ENCODE results near the gene SPTBN1. TPM values are rescaled to one million over a fixed set of nuclear protein-coding genes. Genes with fewer than 3 reads are reported as not detected.

SPTBN1 gene
- total RNA-seq, 1 donor from 2014 or later, result 217 TPM

GRCh38 chr2:54608224-54608623 is 152.1 kb downstream of the SPTBN1 start:
- no peak for DNase-seq (ENCODE audit: low read depth, low spot score)
- Mint-ChIP-seq H3K4me3 (peak overlapping the region; percentile 1), H3K27me3 (ENCODE audit: low read depth) (no peaks in the 10 kb centered on the region), H3K9me3 (peaks cover 4% of the 10 kb centered on the region), H3K36me3 (ENCODE audit: low read depth) (peaks cover 23% of the 10 kb centered on the region), H3K27ac (ENCODE audit: unreplicated experiment) (no peak overlapping the region), H3K4me1 (peaks cover 76% of the 10 kb centered on the region)
- no peak for TF ChIP-seq CTCF (conservative IDR thresholded peaks at IDR 0.05)

GRCh38 chr2:54609241-54609640 is 153.1 kb downstream of the SPTBN1 start:
- H3K4me1 Mint-ChIP-seq, result peaks cover 77% of the 10 kb centered on the region
- no peak overlapping the region for H3K4me3 Mint-ChIP-seq
- DNase-seq (ENCODE audit: low read depth, low spot score), result no peak
- no peak for TF ChIP-seq CTCF (conservative IDR thresholded peaks at IDR 0.05)
- no peaks in the 10 kb centered on the region for H3K27me3 Mint-ChIP-seq (ENCODE audit: low read depth)
- peaks cover 4% of the 10 kb centered on the region for H3K9me3 Mint-ChIP-seq
- H3K27ac Mint-ChIP-seq (ENCODE audit: unreplicated experiment), result no peak overlapping the region
- H3K36me3 Mint-ChIP-seq (ENCODE audit: low read depth), result peaks cover 23% of the 10 kb centered on the region

- peaks cover 4% of the 10 kb centered on the region for H3K9me3 Mint-ChIP-seq
These were observed 153.5 kb downstream of the SPTBN1 start for GRCh38 chr2:54609647-54610046.

GRCh38 chr2:54610700-54611099 is 154.6 kb downstream of the SPTBN1 start:
- TF ChIP-seq CTCF (conservative IDR thresholded peaks at IDR 0.05), result no peak
- peaks cover 23% of the 10 kb centered on the region for H3K36me3 Mint-ChIP-seq (ENCODE audit: low read depth)
- H3K27ac Mint-ChIP-seq (ENCODE audit: unreplicated experiment), result no peak overlapping the region
- H3K27me3 Mint-ChIP-seq (ENCODE audit: low read depth), result no peaks in the 10 kb centered on the region
- peaks cover 4% of the 10 kb centered on the region for H3K9me3 Mint-ChIP-seq
- H3K4me1 Mint-ChIP-seq, result peaks cover 65% of the 10 kb centered on the region
- DNase-seq (ENCODE audit: low read depth, low spot score), result no peak
- no peak overlapping the region for H3K4me3 Mint-ChIP-seq

More at GRCh38 chr2:54609647-54610046, 153.5 kb downstream of the SPTBN1 start:
- Mint-ChIP-seq H3K4me1 (peaks cover 75% of the 10 kb centered on the region), H3K36me3 (ENCODE audit: low read depth) (peaks cover 23% of the 10 kb centered on the region), H3K27me3 (ENCODE audit: low read depth) (no peaks in the 10 kb centered on the region), H3K4me3 (no peak overlapping the region), H3K27ac (ENCODE audit: unreplicated experiment) (no peak overlapping the region)
- no peak for TF ChIP-seq CTCF (conservative IDR thresholded peaks at IDR 0.05)
- no peak for DNase-seq (ENCODE audit: low read depth, low spot score)

GRCh38 chr2:54611830-54612545 is 155.9 kb downstream of the SPTBN1 start:
- H3K27ac Mint-ChIP-seq (ENCODE audit: unreplicated experiment), result no peak overlapping the region
- DNase-seq (ENCODE audit: low read depth, low spot score), result no peak
- TF ChIP-seq CTCF (conservative IDR thresholded peaks at IDR 0.05), result no peak
- no peak overlapping the region for H3K4me3 Mint-ChIP-seq
- H3K9me3 Mint-ChIP-seq, result peaks cover 4% of the 10 kb centered on the region
- peaks cover 30% of the 10 kb centered on the region for H3K36me3 Mint-ChIP-seq (ENCODE audit: low read depth)
- H3K27me3 Mint-ChIP-seq (ENCODE audit: low read depth), result no peaks in the 10 kb centered on the region
- H3K4me1 Mint-ChIP-seq, result peaks cover 52% of the 10 kb centered on the region
